ENCODE results near the gene CHID1.

DNA sequence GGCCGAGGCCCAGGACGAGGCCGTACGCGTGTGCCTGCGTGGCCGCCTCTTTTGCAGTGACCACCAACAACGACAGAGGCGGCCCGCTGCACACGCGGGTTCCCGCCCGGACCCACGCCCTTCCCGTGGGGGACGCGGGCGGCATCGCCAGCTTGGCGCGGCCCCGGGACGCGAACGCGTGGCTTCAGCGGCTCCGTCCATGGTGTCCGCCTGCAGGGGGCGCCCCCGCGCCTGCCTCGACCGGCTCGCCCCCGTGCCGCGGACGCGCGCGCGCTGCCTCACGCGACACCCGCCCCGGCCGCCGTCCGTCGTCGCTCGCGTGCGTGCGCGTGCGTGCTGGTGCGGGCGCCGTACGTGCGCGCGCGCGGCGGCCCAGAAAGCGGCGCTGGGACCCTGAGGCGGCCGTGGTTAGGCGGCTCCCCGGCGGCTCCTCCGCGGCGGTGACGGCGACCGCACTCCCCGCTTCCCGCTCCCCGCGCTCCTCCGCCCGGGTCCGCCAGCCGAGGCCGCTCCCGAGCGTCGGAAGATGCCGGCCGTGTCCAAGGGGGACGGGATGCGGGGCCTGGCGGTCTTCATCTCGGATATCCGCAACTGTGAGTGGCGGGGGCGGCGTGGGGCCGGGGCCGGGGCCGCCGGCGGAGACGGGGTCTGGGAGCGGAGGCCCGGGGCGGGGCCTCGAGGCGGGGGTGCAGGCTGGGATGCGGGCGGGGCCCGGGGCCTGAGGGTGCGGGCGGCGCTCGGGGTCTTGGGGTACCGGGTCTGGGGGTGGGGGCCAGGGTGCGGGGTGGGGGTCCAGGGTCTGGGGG is 15.1 kb upstream of the CHID1 start, which contains the start of gene AP2A2:
- TF ChIP-seq, protein P1, sequence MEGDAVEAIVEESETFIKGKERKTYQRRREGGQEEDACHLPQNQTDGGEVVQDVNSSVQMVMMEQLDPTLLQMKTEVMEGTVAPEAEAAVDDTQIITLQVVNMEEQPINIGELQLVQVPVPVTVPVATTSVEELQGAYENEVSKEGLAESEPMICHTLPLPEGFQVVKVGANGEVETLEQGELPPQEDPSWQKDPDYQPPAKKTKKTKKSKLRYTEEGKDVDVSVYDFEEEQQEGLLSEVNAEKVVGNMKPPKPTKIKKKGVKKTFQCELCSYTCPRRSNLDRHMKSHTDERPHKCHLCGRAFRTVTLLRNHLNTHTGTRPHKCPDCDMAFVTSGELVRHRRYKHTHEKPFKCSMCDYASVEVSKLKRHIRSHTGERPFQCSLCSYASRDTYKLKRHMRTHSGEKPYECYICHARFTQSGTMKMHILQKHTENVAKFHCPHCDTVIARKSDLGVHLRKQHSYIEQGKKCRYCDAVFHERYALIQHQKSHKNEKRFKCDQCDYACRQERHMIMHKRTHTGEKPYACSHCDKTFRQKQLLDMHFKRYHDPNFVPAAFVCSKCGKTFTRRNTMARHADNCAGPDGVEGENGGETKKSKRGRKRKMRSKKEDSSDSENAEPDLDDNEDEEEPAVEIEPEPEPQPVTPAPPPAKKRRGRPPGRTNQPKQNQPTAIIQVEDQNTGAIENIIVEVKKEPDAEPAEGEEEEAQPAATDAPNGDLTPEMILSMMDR (IDR thresholded peaks at IDR 0.05 in 2 of 3, conservative IDR thresholded peaks at IDR 0.05 in 1 of 3; ENCODE audit: insufficient read depth in 2 of 3, low read depth in 1 of 3, low read length in 3 of 3) = peak; percentile 52 to 76 (median 74); a peak in 5 of 6 replicates
- no peak for TF ChIP-seq ELF4 (CRISPR knock-in tag; IDR thresholded peaks at IDR 0.05)
